Hippocampal formation (tissue), 2 donors: ENCODE data around the gene FLII.

Experiments
- DNase-seq, 2 donors: peaks; one replicate each; lab custom pipeline; 2025; lab: John Stamatoyannopoulos, UW

The FLII gene

DNA sequence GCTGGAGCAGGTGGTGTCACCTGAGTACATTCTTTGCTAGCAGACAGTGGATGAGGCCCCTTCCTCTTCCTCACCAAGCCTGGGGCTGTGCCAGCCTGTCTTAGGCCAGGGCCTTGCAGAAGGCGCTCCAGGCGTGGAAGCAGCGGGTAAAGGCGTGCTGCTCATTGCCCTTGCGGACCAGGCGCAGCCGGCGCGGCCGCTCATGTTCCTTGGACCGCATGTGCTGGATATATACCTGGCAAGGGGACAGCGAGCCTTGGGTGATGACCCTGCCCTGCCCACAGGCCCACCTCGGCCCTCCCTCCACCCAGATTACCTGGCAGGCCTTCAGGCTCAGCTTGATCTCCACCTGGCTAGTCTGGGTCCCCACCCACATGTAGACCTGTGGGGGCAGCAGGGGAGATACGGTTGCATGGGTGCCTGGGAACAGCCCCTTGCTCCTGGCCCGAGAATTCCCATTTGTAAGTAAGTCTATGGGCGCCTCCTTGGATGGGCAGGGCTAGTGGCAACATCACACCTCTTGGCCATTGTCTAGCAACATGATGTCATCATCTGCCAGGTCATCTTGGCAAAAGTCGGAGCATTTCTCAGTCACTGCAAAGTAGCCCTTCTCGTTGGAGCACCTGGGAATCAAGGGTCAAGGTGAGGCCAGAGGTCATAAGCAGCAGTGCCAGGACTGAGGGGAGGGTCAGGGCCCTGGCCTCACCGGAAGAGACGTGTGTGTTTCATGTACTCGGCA, 13.3 kb downstream of the FLII start:
- DNase-seq: no peak

DNA sequence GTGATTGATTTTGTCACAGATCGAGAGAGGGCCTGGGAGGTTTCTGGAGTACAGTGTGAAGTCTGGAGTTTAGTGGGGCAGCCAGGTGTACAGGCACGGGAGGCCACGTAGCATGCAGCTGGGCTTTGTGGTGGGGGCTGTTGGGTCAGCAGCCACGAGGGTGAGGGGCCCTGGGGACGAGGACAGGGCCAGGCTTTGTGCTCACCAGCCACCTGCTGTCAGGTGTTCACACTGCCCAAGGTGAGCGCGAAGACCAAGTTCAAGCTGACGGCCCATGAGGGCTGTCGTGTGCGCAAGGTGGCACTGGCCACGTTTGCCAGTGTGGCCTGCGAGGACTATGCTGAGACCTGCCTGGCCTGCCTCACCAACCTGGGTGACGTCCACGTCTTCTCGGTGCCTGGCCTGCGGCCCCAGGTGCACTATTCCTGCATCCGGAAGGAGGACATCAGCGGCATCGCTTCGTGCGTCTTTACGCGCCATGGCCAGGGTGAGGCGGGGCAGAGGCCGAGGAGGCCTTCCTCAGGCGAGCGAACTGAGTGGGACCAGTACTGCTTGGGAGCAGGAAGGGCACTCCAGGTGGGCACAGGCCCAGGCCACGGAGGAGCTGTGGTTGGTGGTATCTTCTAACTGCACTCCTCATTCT, 17.2 kb downstream of the FLII start:
- no peak for DNase-seq

DNA sequence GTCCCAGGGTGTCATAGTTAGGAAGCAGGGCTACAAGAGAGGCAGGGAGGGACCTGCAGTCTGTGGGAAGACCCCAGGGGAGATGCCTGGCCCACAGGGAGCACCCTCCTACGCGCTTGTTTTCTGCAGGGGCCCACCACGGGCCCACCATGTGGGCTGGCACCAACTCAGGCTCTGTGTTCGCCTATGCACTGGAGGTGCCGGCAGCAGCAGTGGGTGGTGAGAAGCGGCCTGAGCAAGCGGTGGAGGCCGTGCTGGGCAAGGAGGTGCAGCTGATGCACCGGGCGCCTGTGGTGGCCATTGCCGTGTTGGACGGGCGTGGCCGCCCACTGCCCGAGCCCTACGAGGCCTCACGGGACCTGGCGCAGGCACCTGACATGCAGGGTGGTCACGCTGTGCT, 18.1 kb downstream of the FLII start:
- no peak for DNase-seq

DNA sequence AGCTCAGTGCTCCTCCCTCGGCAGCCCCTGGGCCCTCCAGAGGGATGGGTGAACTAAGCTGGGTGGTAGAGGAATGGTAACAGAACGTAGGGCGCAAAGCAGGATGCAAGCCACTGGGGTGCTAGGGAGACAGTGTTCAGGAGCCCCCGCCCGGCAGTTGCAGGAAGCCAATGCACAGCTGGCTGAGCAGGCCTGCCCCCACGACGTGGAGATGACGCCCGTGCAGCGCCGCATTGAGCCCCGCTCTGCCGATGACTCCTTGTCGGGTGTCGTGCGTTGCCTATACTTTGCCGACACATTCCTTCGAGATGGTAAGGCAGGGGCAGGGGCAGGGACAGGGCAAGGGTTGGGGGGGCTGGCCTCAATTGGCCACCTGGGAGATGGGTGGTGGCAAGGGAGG, 20.2 kb downstream of the FLII start:
- no peak for DNase-seq

DNA sequence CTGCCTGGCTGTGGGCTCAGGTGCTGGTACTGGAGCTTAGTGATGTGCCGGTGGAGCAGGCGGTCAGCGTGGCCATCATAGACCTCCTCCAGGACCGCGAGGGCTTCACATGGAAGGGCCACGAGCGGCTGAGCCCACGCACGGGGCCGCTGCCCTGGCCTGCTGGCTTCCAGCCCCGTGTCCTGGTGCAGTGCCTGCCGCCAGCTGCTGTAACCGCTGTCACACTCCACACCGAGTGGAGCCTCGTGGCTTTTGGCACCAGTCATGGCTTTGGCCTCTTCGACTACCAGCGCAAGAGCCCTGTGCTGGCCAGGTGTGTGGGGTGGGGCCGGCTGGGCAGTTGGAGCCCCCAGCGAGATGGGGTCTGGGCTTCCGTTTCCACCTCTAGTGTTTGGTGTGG, 21.1 kb downstream of the FLII start:
- DNase-seq: no peak

DNA sequence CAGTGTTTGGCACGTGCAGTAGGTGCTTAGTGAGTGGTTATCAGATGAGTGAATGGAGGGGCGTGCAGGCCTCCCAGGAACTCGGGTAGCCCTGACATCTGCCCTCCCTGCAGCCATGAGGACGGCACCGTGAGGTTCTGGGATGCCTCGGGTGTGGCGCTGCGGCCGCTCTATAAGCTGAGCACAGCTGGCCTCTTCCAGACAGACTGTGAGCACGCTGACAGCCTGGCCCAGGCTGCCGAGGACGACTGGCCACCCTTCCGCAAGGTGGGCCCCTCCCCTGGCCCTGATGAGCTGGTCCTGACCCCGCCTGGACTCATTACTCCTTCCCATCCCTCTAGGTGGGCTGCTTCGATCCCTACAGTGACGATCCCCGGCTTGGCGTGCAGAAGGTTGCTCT, 22.0 kb downstream of the FLII start:
- no peak for DNase-seq

DNA sequence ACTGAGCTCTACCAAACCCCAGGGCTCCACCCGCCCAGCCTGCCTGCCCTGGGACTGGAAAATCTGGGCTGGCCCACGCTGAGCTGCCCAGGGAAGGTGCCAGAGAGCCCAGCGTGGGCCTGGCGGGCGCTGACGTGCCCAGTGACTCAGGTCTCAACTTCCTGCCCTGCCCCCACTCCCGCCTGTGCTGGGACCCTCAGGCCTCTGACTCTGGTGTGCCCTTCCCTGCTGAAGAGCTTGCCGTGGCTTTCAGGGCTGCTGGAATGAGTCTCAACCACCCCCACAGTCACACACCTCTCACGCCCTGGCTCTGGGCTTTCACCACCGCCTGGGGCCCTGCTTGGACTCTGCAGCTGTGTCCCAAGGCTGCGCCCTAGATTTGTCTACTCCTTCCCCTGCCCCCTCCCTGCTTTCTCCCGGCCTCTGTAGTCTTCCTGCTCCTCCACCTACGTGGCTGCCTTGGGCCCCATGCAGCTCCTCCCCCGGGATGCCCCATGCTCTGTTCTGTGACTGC, 22.7 kb downstream of the FLII start:
- no peak for DNase-seq

DNA sequence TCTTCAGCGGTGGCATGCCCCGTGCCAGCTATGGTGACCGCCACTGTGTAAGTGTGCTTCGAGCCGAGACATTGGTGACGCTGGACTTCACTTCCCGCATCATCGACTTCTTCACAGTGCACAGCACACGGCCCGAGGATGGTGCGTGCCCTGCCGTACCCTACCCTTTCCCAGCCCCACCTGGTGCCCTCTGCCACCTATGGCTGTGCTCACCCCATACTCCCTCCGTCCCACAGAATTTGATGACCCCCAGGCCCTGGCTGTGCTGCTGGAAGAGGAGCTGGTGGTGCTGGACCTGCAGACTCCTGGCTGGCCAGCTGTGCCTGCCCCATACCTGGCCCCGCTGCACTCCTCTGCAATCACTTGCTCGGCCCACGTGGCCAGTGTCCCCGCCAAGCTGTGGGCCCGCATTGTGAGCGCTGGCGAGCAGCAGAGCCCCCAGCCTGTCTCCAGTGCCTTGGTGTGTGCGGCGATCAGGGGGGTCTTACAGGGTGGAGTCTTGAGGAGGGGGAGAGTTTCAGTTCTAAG, 23.6 kb downstream of the FLII start:
- no peak for DNase-seq

DNA sequence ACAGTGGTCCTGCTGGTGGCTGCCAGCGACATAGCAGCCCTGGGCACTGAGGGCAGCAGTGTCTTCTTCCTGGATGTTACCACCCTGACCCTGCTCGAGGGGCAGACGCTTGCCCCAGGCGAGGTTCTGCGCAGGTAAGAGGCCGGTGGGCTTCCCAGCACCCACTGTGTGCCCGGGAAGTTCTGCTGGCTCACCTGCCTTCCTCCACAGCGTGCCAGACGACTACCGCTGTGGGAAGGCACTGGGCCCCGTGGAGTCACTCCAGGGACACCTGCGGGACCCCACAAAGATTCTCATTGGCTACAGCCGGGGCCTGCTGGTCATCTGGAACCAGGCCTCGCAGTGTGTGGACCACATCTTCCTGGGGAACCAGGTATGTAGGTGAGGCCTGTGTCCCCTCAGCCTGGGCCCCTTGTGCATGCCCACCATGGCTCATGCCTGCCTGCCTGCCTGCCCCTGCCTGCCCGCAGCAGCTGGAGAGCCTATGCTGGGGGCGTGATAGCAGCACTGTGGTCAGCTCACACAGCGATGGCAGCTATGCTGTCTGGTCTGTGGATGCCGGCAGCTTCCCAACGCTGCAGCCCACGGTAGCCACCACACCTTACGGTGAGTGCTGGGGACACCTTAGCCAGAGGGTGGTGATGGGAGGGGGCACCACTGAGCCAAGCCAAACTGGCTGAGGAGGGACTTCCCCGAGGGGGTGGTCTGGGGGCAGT, 24.6 kb downstream of the FLII start:
- no peak for DNase-seq

DNA sequence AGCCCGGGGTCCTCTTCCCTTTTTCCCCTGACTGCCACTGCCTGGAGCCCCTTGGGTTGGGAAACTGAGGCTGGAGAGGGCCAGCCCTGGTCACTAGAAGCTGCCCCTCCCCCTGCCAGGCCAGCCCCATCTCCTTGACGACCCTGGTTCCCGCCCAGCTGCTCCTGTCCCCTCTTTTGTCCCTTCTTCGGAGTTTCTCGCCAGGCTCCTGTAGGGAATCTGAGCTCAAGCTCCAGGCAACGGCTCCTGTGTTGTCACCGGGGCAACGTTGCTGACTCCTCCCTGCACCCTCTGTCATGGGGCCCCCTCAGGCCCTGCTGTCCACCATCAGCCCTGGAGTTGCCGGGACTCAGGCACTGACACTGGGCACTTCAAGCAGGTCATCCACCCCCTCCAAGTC, 27.4 kb downstream of the FLII start:
- peak in 1 of 2 donors; percentile 37 for DNase-seq

DNA sequence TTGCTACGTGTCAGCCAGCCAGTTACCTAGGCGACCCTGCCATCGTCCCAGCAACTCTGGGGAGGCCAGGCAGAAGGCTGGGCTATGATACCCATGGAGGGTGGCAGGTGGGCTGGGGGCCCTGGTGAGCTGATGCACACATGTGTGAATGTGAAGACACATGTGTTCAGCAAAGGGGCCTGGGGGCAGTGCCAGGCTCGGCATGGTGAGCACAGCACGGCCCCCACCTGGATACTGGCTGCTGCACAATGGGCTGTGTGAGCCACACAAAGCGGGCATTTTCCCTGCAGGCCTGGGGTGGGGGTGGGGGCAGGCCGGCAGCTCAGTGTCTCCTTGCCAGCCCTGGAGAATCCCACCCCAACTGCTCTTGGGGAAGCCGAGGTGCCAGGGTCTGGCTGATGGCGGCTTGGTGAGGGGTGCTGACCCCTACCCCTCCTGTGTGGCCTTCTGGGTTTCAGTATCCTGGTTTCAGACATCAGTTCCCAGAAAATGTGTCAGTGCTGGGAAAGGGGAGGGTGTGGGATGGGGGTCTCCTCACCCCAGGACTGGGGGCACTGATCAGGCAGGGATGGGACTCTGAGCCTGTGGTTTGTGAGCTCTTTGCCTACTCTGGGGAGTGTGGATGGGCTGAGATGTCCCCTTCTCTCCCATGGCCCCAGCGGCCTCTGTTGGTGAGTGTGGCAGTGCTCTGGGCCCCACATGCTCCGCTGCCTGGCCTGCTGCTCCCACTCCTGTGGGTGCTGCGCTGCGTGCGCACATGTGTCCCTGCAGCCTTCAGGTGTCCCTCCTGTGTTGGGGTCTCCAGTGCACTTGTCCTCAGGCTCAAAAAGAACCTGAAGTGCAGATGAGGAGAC, 28.0 kb downstream of the FLII start:
- DNase-seq: peak; percentile 61 to 86

DNA sequence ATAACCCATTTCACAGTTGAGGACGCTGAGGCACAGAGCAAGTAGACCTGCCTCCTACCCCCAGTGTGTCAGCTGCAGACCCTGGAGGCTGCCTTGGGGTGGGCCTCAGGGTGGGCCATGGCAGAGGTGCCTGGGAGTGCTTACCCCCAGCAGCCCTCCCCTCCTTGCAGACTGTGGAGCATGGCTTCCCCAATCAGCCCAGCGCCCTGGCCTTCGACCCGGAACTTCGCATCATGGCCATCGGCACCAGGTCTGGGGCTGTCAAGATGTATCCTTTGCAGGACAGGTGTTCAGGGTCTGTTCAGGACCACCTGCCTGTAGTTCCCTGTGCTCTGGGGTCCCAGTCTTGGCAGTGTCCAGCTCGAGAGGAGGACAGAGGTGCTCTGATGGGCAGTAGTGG, 28.8 kb downstream of the FLII start:
- DNase-seq: no peak

DNA sequence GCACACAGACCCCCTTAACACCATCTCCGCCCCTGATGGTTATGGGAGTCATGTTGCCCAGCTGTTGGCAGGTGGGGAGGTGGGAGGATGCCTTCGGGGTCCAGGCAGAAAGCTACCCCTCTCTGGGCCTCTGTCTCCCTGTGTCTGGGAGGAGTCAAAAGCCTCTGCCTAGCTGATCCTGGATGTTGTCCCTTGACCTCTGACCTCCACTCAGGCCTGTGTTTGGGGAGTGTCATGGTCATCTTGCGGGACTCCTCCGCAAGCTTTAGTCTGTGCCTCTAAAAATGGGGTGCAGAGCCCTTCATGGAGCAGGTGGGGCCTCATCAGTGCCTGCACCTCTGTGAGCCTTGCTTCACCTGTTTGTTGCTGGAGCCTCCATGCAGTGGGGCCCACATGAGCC, 29.3 kb downstream of the FLII start:
- DNase-seq: no peak

DNA sequence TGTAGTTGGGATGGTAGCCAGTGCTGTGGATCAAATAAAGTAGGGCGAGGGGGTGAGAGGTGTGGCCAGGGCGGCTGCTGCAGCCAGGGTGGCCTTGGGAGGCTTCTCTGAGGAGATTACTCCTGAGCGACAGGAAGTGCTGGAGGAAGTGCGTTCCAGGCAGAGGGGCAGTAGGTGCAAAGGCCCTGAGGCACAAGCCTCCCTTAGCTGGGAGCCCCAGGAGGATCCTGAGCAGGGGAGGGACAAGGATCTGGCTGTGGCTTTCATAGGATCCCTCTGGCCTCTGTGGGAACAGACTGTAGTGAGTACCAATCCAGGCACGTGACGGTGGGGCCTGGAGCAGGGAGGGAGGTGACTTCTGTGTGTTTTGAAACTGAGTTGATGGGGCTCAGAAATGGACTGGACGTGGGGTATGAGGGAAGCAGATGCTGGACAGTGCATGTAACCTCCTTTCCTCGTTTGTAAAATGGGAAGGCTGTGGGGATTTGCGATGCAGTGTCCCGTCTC, 30.3 kb downstream of the FLII start:
- no peak for DNase-seq

DNA sequence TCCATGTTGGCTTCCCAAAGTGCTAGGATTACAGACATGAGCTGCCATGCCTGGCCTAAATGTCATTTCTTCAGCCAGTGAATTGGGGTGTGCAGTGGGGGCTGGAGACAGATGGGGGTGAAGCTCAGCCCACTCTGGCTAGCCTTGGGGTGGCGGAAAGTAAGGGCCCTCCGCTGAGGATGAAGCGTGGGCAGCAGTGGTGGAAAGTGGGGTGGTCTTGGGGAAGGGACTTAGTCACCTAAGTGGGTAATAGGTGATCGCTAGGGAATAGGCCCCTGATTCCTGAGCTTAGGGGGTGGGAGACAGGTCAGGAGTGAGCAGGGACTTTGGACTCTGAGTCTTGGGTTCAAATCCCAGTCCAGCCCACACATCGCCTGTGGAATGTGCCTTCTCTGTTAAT, 30.9 kb downstream of the FLII start:
- no peak for DNase-seq

DNA sequence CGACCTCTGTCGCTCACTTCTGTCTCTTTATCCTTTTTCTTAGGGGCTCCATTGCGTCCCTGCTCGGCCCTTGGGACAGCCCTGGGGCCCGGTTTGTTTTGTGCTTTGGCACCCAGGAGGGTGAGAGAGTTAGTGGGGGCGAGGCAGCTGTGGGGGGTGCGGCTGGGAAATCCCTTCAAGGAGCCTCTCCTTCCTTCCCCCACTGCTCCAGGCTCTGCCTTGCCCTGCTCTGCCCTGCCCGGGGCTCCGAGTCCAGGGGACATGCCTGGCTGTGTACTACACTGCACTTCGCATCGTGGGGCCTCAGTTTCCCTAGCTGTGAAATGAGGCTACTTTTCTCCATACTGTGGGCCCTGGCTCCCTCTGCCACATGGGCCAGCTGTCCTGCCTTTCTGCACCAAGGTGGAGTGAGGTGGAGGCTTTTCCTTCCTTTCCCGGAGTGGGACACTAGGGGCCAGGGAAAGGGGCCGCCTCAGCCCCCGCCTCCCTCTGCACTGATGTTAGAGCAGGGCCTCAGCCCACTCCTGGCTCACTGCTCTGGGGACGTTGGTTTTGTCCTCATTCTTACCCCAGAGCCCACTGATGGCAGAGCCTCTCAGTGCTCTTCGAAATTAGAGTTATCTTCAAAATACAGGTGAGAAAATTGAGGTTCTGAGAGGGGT, 32.1 kb downstream of the FLII start:
- DNase-seq: no peak

DNA sequence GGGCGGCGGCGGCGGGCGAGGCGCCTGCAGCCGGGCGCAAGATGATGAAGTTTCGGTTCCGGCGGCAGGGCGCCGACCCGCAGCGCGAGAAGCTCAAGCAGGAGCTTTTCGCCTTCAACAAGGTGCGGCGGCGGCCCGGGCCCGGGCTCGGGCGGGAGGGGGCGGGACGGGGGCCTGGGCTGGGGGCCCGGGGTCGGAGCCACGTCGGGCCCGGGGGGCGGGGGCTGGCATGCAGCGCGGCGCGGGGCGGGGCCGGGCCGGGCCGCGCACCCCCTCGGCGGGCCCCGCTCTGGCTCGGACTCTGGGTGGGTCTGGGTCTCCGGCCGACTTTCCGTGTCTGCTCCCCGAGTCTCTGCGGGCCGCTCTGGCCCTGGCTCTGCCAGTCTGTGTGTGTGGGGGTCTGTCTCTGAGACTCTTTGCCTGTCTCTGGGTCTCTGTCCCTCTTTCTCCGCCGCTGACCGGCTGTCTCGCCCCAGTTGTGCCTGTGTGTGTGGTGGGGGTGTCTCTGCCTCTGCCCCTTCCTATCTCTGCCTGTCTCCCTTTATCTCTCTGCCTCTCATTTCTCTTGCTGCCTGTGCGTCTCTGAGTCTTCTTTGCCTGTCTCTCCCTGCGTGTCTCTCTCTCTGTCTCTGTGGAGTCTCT, 32.8 kb downstream of the FLII start:
- DNase-seq: no peak

DNA sequence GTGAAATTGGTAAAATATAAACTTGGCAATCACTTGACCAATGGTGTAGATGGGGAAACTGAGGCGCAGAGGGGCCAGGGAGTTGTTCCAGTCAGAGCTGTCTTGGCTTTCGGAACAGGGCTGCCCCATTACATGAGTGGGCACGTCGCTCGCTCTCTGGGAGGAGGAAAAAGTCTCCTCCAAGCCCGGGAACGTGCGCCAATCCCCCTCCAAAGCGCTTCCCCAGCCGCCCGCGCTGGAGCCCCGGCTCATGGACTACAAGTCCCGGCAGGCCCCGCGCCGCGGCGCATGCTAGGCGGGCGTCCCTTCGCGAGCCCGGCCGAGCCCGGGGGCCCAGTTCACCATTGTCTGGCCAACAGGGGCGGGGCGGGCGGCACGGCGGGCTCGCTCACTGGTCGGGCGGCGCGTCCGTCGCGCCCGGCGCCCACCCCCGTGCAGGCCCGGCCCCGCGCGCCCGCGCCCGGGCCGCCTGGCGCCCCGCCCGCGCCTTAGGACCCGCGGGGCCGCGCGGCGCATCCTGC, 33.4 kb downstream of the FLII start, which contains the start of gene LLGL1:
LLGL1 (plus strand) TSS at position 515 of the 521 bp plus-strand sequence. CDS start 48 bp downstream, outside the sequence.
- peak; percentile 93 for DNase-seq

DNA sequence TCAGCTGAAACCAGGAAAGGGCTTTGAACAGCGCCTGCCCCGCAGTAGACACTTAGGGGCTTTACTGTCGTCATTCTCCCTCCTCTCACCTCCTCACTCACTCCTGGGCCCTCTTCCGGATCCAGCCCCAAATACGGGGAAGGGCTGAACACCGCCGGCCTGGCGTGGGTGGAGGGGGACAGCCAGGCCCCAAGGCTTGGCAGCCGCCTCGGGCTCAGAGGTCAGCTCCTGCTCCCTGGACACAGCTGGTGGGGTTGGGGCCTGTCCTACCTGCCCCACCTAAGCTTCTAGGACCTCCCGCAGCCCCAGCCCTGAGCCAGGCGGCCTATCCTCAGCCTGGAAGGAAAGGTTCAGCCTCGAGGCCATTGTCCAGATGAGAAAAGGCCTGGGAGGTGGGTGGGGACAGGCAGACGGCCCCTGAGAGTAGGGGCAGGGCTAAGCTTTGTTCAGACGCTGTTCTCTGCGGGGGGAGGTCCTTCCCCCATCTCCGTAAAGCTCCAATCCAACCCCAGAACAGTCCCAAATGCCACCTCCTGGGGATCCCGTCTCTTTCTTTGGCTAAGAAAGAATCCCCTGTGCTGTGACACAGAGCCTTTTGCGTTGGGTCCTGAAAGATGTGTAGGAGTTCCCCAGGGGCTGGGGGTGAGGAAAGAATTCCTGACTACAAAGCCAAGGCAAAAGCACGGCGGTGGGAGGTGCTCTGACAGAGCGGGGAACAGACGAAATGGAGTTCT, 34.0 kb downstream of the FLII start:
- DNase-seq: no peak

DNA sequence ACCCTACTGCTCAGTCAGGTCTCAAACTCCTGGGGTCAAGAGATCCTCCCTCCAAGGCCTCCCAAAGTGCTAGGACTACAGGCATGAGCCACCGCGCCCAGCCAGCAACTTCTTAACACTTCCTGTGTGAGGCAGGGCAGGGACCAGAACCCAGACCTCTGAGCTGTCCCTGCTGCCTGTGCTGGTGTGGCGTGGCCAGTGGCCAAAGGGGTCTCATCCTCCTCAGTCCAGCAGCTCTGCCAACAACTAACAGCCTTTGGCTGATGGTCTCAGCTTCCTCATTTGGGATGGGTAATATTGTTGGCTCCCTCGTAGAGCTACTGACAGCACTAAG, 34.5 kb downstream of the FLII start:
- no peak for DNase-seq
